ENCODE results near the gene CACNA1D. TPM values are rescaled to one million over a fixed set of nuclear protein-coding genes. Genes with fewer than 3 reads are reported as not detected.
A peak's percentile ranks its signal among the peaks of the same experiment; 100 is the strongest.

The CACNA1D gene
- total and polyA plus RNA-seq, 9 of the 15 experiments (the other 6 are each of a cell fraction or from before 2014, with no cell fraction given) = 0.29 TPM; not detected in 8

DNA sequence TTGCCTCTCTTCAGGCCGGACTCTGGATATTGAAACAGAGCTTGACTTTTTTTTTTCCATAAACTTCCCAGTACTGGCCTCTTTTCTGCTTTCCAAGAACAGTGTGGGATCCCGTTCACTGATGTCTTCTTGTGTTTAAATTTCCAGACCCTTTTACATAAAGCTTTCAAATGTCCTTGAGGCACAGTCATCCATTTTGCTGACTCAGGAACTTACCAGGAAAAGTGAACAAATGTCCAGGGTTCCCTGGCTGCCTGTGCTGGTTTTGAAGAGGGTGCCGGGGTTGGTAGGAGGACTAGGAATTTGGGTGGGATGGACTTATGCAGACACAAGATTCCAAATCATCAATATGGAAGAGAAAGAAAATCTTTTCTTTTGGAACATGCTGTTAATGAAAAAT, 283.7 kb downstream of the CACNA1D start:
- BruUV-seq (replicated peaks) = no TSS peak
- no peak for FAIRE-seq
- in situ Hi-C loops (cut with MboI) = no loop called here
- TF ChIP-seq POLR3G (IDR thresholded peaks at IDR 0.05; ENCODE audit: extremely low read depth, insufficient read length, insufficient replicate concordance) (no peak), KAT8 (IDR thresholded peaks at IDR 0.05; ENCODE audit: low read depth) (no peak), SMAD2 (IDR thresholded peaks at IDR 0.05; ENCODE audit: low read depth, low read length) (no peak), ZNF717 (CRISPR knock-in tag; IDR thresholded peaks at IDR 0.05) (no peak), ZNF212 (CRISPR knock-in tag; IDR thresholded peaks at IDR 0.05) (no peak), ZC3H8 (IDR thresholded peaks at IDR 0.05) (no peak), MAFF (IDR thresholded peaks at IDR 0.05; ENCODE audit: low read length) (peak; percentile 81), MAFK (IDR thresholded peaks at IDR 0.05; ENCODE audit: low read length) (peak; percentile 84), ZNF184 (CRISPR knock-in tag; IDR thresholded peaks at IDR 0.05) (no peak), SAFB (IDR thresholded peaks at IDR 0.05; ENCODE audit: borderline replicate concordance, low read depth, low read length) (no peak), ZNF316 (IDR thresholded peaks at IDR 0.05) (peak; percentile 90), ZNF584 (CRISPR knock-in tag; IDR thresholded peaks at IDR 0.05; ENCODE audit: low read depth) (no peak), C11orf30 (IDR thresholded peaks at IDR 0.05; ENCODE audit: low read depth) (peak; percentile 81), MAFG (tag; conservative IDR thresholded peaks at IDR 0.05) (peak; percentile 86), NR2F6 (CRISPR knock-in tag; IDR thresholded peaks at IDR 0.05) (no peak), TAF1 (IDR thresholded peaks at IDR 0.05; ENCODE audit: control insufficient read depth, extremely low read depth, insufficient read depth, low read length, severe bottlenecking) (no peak), MCM2 (IDR thresholded peaks at IDR 0.05; ENCODE audit: low read depth) (no peak), ZNF232 (CRISPR knock-in tag; IDR thresholded peaks at IDR 0.05) (no peak)
- TF ChIP-seq, protein P1, sequence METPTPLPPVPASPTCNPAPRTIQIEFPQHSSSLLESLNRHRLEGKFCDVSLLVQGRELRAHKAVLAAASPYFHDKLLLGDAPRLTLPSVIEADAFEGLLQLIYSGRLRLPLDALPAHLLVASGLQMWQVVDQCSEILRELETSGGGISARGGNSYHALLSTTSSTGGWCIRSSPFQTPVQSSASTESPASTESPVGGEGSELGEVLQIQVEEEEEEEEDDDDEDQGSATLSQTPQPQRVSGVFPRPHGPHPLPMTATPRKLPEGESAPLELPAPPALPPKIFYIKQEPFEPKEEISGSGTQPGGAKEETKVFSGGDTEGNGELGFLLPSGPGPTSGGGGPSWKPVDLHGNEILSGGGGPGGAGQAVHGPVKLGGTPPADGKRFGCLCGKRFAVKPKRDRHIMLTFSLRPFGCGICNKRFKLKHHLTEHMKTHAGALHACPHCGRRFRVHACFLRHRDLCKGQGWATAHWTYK (CRISPR knock-in tag; IDR thresholded peaks at IDR 0.05) = no peak
- TF ChIP-seq, protein P2, sequence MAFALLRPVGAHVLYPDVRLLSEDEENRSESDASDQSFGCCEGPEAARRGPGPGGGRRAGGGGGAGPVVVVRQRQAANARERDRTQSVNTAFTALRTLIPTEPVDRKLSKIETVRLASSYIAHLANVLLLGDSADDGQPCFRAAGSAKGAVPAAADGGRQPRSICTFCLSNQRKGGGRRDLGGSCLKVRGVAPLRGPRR (CRISPR knock-in tag; IDR thresholded peaks at IDR 0.05) = no peak
- TF ChIP-seq, protein P3, sequence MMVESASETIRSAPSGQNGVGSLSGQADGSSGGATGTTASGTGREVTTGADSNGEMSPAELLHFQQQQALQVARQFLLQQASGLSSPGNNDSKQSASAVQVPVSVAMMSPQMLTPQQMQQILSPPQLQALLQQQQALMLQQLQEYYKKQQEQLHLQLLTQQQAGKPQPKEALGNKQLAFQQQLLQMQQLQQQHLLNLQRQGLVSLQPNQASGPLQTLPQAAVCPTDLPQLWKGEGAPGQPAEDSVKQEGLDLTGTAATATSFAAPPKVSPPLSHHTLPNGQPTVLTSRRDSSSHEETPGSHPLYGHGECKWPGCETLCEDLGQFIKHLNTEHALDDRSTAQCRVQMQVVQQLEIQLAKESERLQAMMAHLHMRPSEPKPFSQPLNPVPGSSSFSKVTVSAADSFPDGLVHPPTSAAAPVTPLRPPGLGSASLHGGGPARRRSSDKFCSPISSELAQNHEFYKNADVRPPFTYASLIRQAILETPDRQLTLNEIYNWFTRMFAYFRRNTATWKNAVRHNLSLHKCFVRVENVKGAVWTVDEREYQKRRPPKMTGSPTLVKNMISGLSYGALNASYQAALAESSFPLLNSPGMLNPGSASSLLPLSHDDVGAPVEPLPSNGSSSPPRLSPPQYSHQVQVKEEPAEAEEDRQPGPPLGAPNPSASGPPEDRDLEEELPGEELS (CRISPR knock-in tag; IDR thresholded peaks at IDR 0.05; ENCODE audit: borderline replicate concordance) = no peak
- TF ChIP-seq, protein P4, sequence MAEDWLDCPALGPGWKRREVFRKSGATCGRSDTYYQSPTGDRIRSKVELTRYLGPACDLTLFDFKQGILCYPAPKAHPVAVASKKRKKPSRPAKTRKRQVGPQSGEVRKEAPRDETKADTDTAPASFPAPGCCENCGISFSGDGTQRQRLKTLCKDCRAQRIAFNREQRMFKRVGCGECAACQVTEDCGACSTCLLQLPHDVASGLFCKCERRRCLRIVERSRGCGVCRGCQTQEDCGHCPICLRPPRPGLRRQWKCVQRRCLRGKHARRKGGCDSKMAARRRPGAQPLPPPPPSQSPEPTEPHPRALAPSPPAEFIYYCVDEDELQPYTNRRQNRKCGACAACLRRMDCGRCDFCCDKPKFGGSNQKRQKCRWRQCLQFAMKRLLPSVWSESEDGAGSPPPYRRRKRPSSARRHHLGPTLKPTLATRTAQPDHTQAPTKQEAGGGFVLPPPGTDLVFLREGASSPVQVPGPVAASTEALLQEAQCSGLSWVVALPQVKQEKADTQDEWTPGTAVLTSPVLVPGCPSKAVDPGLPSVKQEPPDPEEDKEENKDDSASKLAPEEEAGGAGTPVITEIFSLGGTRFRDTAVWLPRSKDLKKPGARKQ (CRISPR knock-in tag; IDR thresholded peaks at IDR 0.05) = no peak

More for the DNA sequence above, 283.7 kb downstream of the CACNA1D start:
- Histone ChIP-seq H3K79me2 (ENCODE audit: control insufficient read depth, insufficient read depth, low read length) (no peaks in the 10 kb centered on the region), H3K27ac (ENCODE audit: extremely low read depth, low read depth, low read length) (no peak overlapping the region), H3K4me1 (replicated peaks in 1 of 2; ENCODE audit: control insufficient read depth in 2 of 2, insufficient read depth in 2 of 2, low read length in 2 of 2) (no peaks in the 10 kb centered on the region), H3K4me2 (ENCODE audit: insufficient read depth, low read length) (no peak overlapping the region), H3K9me3 (replicated peaks; ENCODE audit: control insufficient read depth, insufficient read depth, low read depth, low read length) (no peaks in the 10 kb centered on the region), H4K20me1 (replicated peaks; ENCODE audit: control insufficient read depth, insufficient read depth, low read length) (no peaks in the 10 kb centered on the region), H3K9ac (ENCODE audit: insufficient read depth in 1 of 2, low read depth in 2 of 2, low read length in 2 of 2) (no peak overlapping the region), H3K27me3 (ENCODE audit: control insufficient read depth in 2 of 2, insufficient read depth in 2 of 2, low read length in 2 of 2) (peaks cover 0 to 24% of the 10 kb centered on the region in 2 experiments; a peak in 2 of 5 replicates), H2AFZ (ENCODE audit: low read depth, low read length) (no peak overlapping the region), H3K9me1 (ENCODE audit: control insufficient read depth, insufficient read depth, low read length) (peaks cover 2% of the 10 kb centered on the region), H3K4me3 (no peak overlapping the region), H3K36me3 (ENCODE audit: control insufficient read depth, insufficient read depth, low read length) (no peaks in the 10 kb centered on the region)
- ChIA-PET CTCF (ENCODE audit: low intra/inter-chr PET ratio) (no interaction called here), POLR2A (no interaction called here)
- WGBS (ENCODE audit: insufficient coverage, low coverage, missing lambda C conversion rate) = 0% methylated on average over 3 of the region's 3 CpGs
- intact Hi-C loops (cut with micrococcal nuclease) = no loop called here
- ATAC-seq (no peak), DNase-seq (ENCODE audit: extremely low read depth in 1 of 4, low spot score in 3 of 4) (no peak)

Measured in K562 (cell line).